HG03095 (cell line): Measurements from ENCODE around the gene PRTN3.
A peak's percentile ranks its signal among the peaks of the same experiment; 100 is the strongest.
"Not testable (repeated sequence)": the region's sequence is repeated elsewhere in the genome, so short reads cannot be mapped to it uniquely, and the experiment has no call there.

Experiments used
- ATAC-seq: cut with Tn5 transposase; IDR thresholded peaks from one replicate; pipeline ENCODE4 v1.9.1; 2021; ENCODE audit warnings: moderate library complexity; ENCODE audit not compliant: unreplicated experiment

Gene PRTN3

DNA sequence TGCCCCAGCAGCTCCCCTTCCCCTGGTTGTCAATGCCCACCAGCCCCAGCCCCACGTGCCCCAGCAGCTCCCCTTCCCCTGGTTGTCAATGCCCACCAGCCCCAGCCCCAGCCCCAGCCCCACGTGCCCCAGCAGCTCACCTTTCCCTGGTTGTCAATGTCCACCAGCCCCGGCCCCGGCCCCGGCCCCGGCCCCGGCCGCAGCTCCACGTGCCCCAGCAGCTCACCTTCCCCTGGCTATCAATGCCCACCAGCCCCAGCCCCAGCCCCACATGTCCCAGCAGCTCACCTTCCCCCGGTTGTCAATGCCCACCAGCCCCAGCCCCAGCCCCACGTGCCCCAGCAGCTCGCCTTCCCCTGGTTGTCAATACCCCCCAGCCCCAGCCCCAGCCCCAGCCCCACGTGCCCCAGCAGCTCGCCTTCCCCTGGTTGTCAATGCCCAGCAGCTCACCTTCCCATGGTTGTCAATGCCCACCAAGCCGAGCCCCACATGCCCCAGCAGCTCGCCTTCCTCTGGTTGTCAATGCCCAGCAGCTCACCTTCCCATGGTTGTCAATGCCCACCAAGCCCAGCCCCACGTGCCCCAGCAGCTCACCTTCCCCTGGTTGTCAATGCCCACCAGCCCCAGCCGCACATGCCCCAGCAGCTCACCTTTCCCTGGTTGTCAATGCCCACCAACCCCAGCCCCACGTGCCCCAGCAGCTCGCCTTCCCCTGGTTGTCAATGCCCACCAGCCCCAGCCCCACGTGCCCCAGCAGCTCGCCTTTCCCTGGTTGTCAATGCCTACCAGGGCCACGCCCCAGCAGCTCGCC lies 38.2 kb downstream of the PRTN3 start:
- ATAC-seq, result not testable (repeated sequence)

DNA sequence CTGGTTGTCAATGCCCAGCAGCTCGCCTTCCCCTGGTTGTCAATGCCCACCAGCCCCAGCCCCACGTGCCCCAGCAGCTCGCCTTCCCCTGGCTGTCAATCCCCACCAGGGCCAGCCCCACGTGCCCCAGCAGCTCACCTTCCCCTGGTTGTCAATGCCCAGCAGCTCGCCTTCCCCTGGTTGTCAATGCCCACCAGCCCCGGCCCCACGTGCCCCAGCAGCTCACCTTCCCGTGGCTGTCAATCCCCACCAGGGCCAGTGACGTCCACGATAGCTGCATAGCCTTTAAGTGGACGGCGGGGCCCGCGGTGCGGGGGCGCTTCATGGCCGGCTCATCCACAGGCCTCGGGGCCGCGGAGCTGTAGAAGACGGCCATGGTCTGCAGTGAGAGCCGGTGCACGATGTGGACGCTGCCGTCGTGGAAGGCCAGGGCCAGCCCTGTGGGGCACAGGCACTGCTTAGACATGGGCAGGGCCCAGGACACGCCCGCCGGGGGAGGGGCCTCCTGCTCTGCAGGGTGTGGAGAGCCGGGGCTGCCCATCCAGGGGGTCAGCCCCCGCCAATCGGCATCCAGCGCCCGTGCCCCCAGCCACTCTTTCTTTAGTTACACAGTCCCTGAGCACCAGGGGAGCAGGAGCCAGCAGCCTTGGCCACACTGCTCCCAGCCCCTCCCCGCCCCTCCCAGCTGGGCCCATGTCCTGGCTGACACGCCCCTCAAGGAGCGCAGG lies 39.1 kb downstream of the PRTN3 start:
- no peak for ATAC-seq

- no peak for ATAC-seq
Observed at GRCh38 chr19:881385-882071, 40.7 kb downstream of the PRTN3 start.

GRCh38 chr19:882871-883497 lies 42.2 kb downstream of the PRTN3 start:
- no peak for ATAC-seq

DNA sequence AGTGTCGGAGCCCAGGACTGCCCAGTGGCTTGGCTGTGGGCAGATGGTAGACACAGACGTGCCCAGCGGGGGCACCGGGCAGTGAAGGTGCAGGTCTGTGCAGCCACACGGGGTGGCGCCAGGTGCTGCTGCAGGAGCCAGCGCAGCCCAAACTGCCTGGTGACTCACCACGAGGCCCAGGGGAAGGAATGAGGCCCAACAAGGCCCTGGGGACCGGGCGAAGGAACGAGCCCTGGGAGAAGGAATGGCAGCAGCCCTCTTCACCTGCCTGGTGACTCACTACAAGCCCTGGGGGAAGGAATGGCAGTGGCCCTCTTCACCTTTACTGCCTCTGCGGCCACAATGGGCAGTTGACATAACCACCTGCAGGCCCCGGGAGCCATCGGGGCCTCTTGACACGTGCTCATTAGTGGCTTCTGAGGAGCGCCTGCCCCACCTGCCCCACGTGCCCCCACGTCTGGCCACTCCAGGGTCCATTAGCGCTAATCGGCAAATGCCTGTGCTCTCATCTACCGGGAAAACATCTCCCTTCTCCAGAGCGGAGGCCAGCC lies 42.9 kb downstream of the PRTN3 start:
- no peak for ATAC-seq

DNA sequence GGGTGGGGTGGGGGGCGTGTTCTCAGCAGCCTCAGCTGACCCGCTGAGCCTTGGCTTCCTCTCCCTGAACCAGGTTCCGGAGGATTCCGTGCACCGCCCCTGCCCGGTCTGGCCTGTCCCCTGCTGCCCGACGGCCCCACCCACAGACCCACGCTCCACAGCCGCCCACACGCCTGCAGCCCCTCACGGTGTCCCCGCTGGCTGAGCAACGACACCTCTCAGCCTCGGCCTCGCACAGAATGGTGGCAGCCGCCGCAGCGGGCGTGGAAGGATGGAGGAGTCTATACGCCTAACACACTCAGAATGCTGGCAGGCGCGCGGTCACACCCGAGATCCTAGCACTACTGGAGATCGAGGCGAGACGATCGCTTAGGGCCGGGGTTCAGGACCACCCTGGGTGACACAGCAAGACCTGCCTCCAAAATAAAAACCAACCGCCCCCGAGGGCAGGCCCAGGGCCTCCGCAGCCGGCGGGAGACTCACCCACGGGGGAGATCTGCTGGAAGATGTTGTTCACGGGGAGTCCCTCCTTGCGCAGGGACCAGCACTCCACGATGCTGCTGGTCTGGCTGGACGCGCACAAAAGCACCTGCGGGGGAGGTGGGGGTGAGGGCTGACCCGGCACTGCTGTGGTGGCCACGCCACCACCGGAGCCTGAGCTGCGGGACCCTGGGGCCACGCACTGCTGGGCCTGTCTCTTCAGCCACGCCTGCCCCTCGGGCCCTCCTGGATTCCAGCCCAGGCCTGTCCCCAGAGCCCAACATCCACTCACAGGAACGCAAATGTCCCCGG lies 43.8 kb downstream of the PRTN3 start:
- no peak for ATAC-seq

DNA sequence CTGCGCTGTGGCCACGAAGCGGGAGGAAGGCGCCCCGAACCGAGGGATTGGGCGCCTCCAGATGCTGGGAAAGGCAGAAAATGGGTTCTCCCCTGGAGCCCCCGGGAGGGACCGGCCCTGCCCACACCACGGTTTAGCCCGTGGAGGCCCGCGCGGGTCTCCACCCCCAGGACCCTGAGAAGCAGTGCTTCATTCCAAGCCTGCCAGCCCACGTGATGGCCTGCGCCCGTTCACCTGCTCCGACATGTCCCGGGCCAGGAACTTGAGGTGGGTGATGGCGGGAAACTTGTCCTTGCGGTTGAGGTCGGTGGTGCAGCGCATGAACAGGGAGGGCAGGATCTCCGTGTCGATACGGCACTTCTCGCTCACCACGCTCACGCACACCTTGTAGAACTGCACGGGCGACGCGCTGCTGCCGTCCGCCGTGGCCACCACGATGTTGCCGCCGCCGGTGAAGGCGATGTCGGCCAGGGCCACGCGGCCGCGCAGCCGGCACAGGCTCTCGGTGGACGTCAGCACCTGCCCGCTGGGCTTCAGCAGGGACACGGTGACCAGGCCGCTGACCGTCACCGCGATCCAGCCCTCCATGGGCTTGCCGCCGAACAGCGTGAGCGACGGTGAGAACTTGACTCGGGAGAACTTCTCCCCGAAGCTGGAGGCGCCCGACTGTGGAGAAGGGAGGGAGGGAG lies 44.9 kb downstream of the PRTN3 start:
- no peak for ATAC-seq

DNA sequence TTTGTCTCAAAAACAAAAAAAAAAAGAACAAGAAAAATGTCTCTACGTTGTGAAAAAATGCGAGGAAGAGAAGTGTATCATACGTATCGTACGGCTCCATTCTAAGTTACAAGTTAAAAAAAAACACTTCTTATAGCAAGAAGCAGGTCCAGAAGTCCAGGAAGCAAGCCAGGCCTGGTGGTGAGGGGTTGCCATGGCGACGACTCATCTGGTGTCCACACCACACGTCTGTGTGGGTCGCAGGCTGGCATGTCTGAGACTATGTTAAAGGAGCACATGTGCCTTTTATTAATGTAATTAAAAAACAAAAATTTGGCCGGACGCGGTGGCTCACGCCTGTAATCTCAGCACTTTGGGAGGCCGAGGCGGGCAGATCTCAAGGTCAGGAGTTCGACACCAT lies 46.3 kb downstream of the PRTN3 start:
- ATAC-seq, result no peak

DNA sequence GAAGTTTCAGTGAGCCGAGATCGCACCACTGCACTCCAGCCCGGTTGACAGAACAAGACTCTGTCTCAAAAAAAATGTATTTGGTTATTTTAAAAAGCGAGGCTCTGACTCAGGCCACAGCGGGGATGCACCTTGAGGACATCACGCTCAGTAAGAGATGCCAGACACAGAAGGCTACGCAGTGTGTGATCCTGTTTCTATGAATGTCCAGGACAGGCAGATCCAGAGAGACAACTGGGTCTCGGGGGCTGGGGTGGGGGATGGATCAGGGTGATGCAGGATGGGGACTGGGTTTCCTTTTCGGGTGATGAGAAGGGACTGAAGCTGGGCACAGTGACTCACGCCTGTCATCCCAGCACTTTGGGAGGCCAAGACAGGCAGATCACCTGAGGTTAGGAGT lies 46.8 kb downstream of the PRTN3 start:
- ATAC-seq, result no peak

GRCh38 chr19:888581-889385 lies 48.0 kb downstream of the PRTN3 start:
- ATAC-seq, result no peak

GRCh38 chr19:889662-890295 lies 49.0 kb downstream of the PRTN3 start:
- ATAC-seq, result no peak

DNA sequence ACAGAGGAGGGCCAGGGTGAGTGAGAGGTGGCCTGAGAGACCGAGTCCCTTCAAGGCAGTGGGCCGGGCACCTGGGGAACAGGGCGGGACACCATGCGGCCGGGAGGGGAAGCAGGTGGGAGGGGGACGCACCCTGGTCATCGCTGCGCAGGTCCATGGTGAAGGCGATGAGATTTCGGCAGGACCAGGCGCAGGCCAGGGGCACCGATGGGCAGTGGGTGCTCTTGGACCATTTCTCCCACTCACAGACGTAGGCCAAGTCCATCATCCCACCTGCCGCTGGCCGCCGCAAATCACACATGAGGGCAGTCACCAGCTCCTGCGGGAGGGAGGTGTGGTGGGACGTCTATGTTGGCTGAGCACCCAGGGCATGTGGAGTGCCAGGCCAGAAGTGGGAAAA lies 50.0 kb downstream of the PRTN3 start:
- no peak for ATAC-seq

GRCh38 chr19:891421-892200 lies 50.8 kb downstream of the PRTN3 start:
- not testable (repeated sequence) for ATAC-seq

- peak; percentile 12 for ATAC-seq
Observed at GRCh38 chr19:892243-892893, 51.6 kb downstream of the PRTN3 start.

GRCh38 chr19:892894-893689 lies 52.3 kb downstream of the PRTN3 start, which contains the start of the genes MED16 and RNU6-9:
TSS of gene MED16 (minus strand) at chr19:893187. CDS start at chr19:891131, 2,056 bp downstream.
TSS of gene RNU6-9 (plus strand) at chr19:893484.
- peak; percentile 73 for ATAC-seq

DNA sequence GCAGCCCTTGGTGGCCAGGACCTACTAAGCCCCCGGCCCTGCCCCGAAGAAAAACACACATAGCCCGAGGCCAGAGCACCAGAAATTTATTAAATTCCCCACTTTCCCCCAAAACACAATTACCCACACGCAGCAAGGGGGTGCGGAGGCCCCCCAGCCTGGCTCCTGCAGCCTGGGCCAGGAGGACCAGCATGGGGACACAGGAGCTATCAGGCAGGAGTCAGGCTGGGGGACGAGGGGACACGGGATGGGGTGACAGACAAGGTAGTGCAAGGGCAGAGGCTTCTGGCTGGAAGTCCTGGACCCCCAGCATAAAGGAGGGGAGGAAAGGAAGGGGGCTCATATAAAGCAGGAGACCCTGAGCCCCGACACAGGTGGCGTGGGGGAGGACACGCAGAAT lies 55.6 kb downstream of the PRTN3 start:
- no peak for ATAC-seq
